ENCODE data around the gene FZD8. TPM values are rescaled to one million over a fixed set of nuclear protein-coding genes. Genes with fewer than 3 reads are reported as not detected.

FZD8 gene
- total RNA-seq, 1 experiment from 2014 or later = 50.5 TPM

GRCh38 chr10:35635576-35635975 lies 6.5 kb downstream of the FZD8 start:
- BruUV-seq (replicated peaks) = no TSS peak

DNA sequence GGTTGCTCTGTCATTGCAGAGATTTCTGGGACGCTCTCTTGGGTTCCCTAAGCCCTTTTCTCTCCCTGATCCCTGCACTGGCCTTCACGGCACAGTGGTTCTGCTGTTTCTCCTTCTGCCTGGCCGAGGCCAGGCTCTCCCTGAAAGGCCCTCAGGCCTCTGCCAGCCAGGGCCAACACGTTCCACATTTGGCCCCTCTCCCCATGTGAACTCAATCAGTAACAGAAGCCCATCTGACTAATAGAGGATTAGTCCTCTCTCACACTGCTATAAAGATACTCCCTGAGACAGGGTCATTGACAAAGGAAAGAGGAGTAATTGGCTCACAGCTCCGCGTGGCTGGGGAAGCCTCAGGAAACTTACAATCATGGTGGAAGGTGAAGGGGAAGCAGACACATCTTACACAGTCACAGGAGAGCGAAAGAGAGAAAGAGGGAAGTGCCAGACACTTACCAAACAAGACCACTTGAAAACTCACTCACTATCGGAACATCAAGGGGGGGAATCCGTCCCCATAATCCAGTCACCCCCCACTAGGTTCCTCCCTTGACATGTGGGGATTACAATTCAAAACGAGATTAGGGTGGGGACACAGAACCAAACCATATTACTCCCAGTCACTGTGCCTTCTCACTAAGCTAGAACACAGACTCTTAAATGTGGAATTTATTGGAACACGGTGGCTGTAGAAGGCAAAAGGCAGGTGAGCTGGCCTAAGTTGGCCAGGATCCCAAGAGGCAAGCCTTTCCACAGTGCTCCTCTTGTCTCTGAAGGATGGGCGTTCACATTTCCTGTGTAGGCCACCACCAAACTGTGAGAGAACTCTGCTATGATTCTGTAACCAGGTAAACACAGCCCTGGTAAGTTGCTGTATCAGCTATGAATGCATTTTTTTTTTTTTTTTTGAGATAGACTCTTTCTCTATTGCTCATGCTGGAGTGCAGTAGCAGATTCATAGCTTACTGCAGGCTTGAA lies 8.8 kb downstream of the FZD8 start:
- Histone ChIP-seq H3K9me3 (ENCODE audit: low read depth, low read length, poor library complexity, severe bottlenecking) (peaks cover 8% of the 10 kb centered on the region), H3K4me1 (ENCODE audit: insufficient read depth, low read length, poor library complexity, severe bottlenecking) (peaks cover 47% of the 10 kb centered on the region), H3K27ac (ENCODE audit: low read depth, low read length, poor library complexity, severe bottlenecking) (no peak overlapping the region), H3K27me3 (replicated peaks; ENCODE audit: insufficient read depth, low read depth, low read length, poor library complexity) (no peaks in the 10 kb centered on the region), H3K4me3 (ENCODE audit: low read depth, low read length, poor library complexity, severe bottlenecking) (no peak overlapping the region), H3K36me3 (ENCODE audit: insufficient read depth, low read length, poor library complexity, severe bottlenecking) (no peaks in the 10 kb centered on the region)
- intact Hi-C loops (cut with micrococcal nuclease; ENCODE audit: unreplicated experiment) = loop anchor here (5.0 to 10.0 kb wide), 3 partner anchors 511 to 862 kb away; no protein-coding TSS in a partner anchor
- TF ChIP-seq EZH2 (IDR thresholded peaks at IDR 0.05; ENCODE audit: borderline replicate concordance, low read depth, low read length, poor library complexity, severe bottlenecking) = no peak
- TF ChIP-seq, protein P1, sequence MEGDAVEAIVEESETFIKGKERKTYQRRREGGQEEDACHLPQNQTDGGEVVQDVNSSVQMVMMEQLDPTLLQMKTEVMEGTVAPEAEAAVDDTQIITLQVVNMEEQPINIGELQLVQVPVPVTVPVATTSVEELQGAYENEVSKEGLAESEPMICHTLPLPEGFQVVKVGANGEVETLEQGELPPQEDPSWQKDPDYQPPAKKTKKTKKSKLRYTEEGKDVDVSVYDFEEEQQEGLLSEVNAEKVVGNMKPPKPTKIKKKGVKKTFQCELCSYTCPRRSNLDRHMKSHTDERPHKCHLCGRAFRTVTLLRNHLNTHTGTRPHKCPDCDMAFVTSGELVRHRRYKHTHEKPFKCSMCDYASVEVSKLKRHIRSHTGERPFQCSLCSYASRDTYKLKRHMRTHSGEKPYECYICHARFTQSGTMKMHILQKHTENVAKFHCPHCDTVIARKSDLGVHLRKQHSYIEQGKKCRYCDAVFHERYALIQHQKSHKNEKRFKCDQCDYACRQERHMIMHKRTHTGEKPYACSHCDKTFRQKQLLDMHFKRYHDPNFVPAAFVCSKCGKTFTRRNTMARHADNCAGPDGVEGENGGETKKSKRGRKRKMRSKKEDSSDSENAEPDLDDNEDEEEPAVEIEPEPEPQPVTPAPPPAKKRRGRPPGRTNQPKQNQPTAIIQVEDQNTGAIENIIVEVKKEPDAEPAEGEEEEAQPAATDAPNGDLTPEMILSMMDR (conservative IDR thresholded peaks at IDR 0.05; ENCODE audit: low read depth, low read length) = no peak
- POLR2A ChIA-PET (ENCODE audit: low non-redundant PET) = interaction anchor here (0.6 kb wide), 2 partner anchors 551 to 565 kb away, joined by 3 to 5 read pairs; no protein-coding TSS in a partner anchor
- BruUV-seq (replicated peaks) = no TSS peak
- CTCF ChIA-PET = interaction anchor here (0.6 to 0.7 kb wide), 2 partner anchors 393 to 1092 kb away, joined by 6 to 12 read pairs; no protein-coding TSS in a partner anchor
- peak; percentile 35 for DNase-seq (ENCODE audit: low spot score)

More at GRCh38 chr10:35635576-35635975, 6.5 kb downstream of the FZD8 start:
- no peak for TF ChIP-seq EZH2 (IDR thresholded peaks at IDR 0.05; ENCODE audit: borderline replicate concordance, low read depth, low read length, poor library complexity, severe bottlenecking)
- TF ChIP-seq, protein P1 (conservative IDR thresholded peaks at IDR 0.05; ENCODE audit: low read depth, low read length) = peak; percentile 93
- Histone ChIP-seq H3K36me3 (ENCODE audit: insufficient read depth, low read length, poor library complexity, severe bottlenecking) (peaks cover 4% of the 10 kb centered on the region), H3K9me3 (ENCODE audit: low read depth, low read length, poor library complexity, severe bottlenecking) (no peaks in the 10 kb centered on the region), H3K4me3 (ENCODE audit: low read depth, low read length, poor library complexity, severe bottlenecking) (peak overlapping the region; percentile 11), H3K4me1 (ENCODE audit: insufficient read depth, low read length, poor library complexity, severe bottlenecking) (peaks cover 43% of the 10 kb centered on the region), H3K27ac (ENCODE audit: low read depth, low read length, poor library complexity, severe bottlenecking) (no peak overlapping the region), H3K27me3 (replicated peaks; ENCODE audit: insufficient read depth, low read depth, low read length, poor library complexity) (no peaks in the 10 kb centered on the region)
- POLR2A ChIA-PET (ENCODE audit: low non-redundant PET) = no interaction called here
- CTCF ChIA-PET = interaction anchor here (0.6 to 2.0 kb wide), 7 partner anchors 19 to 1144 kb away, joined by 3 to 22 read pairs (median 4); no protein-coding TSS in a partner anchor
- intact Hi-C loops (cut with micrococcal nuclease; ENCODE audit: unreplicated experiment) = loop anchor here (1.0 to 10.0 kb wide), 7 partner anchors 146 to 1245 kb away; no protein-coding TSS in a partner anchor
- peak; percentile 89 for DNase-seq (ENCODE audit: low spot score)

DNA sequence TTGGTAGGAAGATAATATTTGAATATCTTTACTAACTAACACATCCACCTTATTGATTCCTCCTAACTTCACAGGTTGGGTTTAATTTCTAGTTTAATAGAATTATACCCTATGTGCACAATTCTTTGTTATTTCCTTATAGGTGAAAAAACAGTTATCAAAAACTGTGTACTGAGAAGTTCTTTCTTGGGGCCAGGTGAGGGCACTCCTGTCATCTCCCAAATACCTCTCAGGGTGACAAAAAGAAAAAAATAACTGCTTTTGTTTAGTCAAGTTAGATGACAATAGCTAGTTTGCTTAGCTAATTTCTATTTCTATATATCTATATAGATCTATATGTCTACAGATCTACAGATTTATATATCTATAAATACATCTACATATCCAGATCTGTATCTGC lies 10.1 kb downstream of the FZD8 start:
- ChIA-PET POLR2A (ENCODE audit: low non-redundant PET) (no interaction called here), CTCF (no interaction called here)
- H3K9me3 ChIP-seq (ENCODE audit: low read depth, low read length, poor library complexity, severe bottlenecking) = peaks cover 8% of the 10 kb centered on the region
- intact Hi-C loops (cut with micrococcal nuclease; ENCODE audit: unreplicated experiment) = loop anchor here (5.0 to 10.0 kb wide), 3 partner anchors 510 to 863 kb away; no protein-coding TSS in a partner anchor
- TF ChIP-seq, protein P1 (conservative IDR thresholded peaks at IDR 0.05; ENCODE audit: low read depth, low read length) = peak; percentile 33; the same call in 1 of the 2 replicates
- TF ChIP-seq EZH2 (IDR thresholded peaks at IDR 0.05; ENCODE audit: borderline replicate concordance, low read depth, low read length, poor library complexity, severe bottlenecking) = no peak
- no peaks in the 10 kb centered on the region for H3K27me3 ChIP-seq (replicated peaks; ENCODE audit: insufficient read depth, low read depth, low read length, poor library complexity)
- H3K27ac ChIP-seq (ENCODE audit: low read depth, low read length, poor library complexity, severe bottlenecking) = no peak overlapping the region
- no peak overlapping the region for H3K4me3 ChIP-seq (ENCODE audit: low read depth, low read length, poor library complexity, severe bottlenecking)
- peaks cover 42% of the 10 kb centered on the region for H3K4me1 ChIP-seq (ENCODE audit: insufficient read depth, low read length, poor library complexity, severe bottlenecking)
- no peaks in the 10 kb centered on the region for H3K36me3 ChIP-seq (ENCODE audit: insufficient read depth, low read length, poor library complexity, severe bottlenecking)
- no TSS peak for BruUV-seq (replicated peaks)
- no peak for DNase-seq (ENCODE audit: low spot score)

All from A673 (cell line).